GM15510 (cell line): ENCODE results near the gene IQUB.

ENCODE experiments used
- POLR2A ChIP-seq: IDR thresholded peaks from 3 replicates; pipeline ENCODE4 v1.6.1; 2011; ENCODE audit warnings: borderline replicate concordance; ENCODE audit not compliant: insufficient read length; ENCODE audit errors: extremely low read depth

IQUB gene

GRCh38 chr7:123440101-123440548, 94.3 kb downstream of the IQUB start:
- no peak for TF ChIP-seq POLR2A

GRCh38 chr7:123439191-123439590, 95.2 kb downstream of the IQUB start:
- no peak for TF ChIP-seq POLR2A

- no peak for TF ChIP-seq POLR2A
These were observed 96.9 kb downstream of the IQUB start for GRCh38 chr7:123437447-123437995.

- no peak for TF ChIP-seq POLR2A
These were observed 99.2 kb downstream of the IQUB start for GRCh38 chr7:123435080-123435700.

GRCh38 chr7:123433665-123434064, 100.7 kb downstream of the IQUB start:
- no peak for TF ChIP-seq POLR2A

GRCh38 chr7:123432601-123433000, 101.8 kb downstream of the IQUB start:
- no peak for TF ChIP-seq POLR2A

GRCh38 chr7:123431075-123431614, 103.2 kb downstream of the IQUB start:
- no peak for TF ChIP-seq POLR2A

GRCh38 chr7:123425246-123425645, 109.1 kb downstream of the IQUB start:
- TF ChIP-seq POLR2A, result no peak

GRCh38 chr7:123424463-123424862, 109.9 kb downstream of the IQUB start:
- TF ChIP-seq POLR2A, result no peak

- no peak for TF ChIP-seq POLR2A
These were observed 110.8 kb downstream of the IQUB start for GRCh38 chr7:123423622-123424021.

- no peak for TF ChIP-seq POLR2A
These were observed 116.8 kb downstream of the IQUB start for GRCh38 chr7:123417580-123417979.

GRCh38 chr7:123415625-123416024, 118.8 kb downstream of the IQUB start:
- TF ChIP-seq POLR2A, result no peak

GRCh38 chr7:123410273-123410904, 124.0 kb downstream of the IQUB start:
- TF ChIP-seq POLR2A, result no peak
